Activated gamma-delta T cell treated with Interleukin-2 at 50 U/mL for 16 hours (primary cell): Measurements from ENCODE around the gene KCNK4.
A peak's percentile ranks its signal among the peaks of the same experiment; 100 is the strongest.

Source experiments
- DNase-seq: peaks from one replicate; pipeline ENCODE4 v3.0.0-alpha.2; 2020

Gene KCNK4

DNA sequence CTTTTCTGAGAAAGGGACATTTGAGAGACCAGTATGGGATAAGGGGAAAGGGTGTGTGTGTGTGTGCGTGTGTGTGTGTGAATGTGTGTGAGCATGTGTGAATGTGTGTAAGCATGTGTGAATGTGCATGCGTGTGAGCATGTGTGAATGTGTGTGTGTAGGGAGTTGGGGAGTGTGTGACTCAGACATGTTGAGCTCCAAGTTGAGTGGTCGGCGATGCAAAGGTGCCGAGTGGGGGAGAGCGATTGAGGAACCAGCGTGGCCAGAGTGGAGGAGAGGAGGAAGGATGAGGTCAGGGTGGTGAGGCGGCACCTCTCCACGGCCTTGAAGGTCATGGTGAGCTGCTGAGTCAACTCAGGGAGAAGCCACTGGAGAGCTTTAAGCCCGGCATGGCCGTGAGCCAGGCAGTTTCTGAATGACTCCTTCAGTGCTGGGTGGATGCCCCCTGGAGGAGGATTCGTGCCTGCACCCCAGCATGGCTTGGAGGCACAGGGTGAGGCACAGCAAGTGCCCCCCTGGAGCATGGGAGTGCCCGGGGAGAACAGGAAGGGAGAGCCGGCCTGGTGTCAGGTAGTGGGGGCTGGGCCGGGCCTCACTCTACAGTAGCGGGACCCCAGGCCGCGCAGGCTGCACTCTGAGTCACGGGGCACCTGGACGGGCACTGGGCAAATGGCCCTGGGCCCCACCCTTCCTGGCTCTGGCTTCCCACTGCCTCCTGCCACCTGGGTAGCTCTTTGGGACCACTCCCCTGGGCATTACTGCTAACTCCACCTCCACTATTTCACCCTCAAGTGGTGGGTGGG, 40.7 kb downstream of the KCNK4 start:
- DNase-seq = peak; percentile 72

DNA sequence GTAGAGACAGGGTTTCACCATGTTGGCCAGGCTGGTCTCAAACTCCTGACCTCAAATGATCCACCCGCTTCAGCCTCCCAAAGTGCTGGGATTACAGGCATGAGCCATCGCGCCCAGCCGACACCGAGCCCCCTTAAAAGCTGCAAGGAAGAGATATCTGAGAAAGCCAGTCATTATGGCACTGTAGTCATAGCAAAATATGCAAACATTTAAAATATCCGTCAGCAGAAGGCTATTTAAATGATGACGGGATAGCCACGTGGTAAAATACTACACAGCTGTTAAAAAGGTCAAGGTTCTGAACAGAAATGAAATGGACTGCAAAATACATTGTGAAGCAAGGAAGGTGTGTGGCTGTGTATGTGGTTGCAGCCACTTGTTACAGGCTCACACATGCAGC, 42.5 kb downstream of the KCNK4 start:
- DNase-seq = no peak

DNA sequence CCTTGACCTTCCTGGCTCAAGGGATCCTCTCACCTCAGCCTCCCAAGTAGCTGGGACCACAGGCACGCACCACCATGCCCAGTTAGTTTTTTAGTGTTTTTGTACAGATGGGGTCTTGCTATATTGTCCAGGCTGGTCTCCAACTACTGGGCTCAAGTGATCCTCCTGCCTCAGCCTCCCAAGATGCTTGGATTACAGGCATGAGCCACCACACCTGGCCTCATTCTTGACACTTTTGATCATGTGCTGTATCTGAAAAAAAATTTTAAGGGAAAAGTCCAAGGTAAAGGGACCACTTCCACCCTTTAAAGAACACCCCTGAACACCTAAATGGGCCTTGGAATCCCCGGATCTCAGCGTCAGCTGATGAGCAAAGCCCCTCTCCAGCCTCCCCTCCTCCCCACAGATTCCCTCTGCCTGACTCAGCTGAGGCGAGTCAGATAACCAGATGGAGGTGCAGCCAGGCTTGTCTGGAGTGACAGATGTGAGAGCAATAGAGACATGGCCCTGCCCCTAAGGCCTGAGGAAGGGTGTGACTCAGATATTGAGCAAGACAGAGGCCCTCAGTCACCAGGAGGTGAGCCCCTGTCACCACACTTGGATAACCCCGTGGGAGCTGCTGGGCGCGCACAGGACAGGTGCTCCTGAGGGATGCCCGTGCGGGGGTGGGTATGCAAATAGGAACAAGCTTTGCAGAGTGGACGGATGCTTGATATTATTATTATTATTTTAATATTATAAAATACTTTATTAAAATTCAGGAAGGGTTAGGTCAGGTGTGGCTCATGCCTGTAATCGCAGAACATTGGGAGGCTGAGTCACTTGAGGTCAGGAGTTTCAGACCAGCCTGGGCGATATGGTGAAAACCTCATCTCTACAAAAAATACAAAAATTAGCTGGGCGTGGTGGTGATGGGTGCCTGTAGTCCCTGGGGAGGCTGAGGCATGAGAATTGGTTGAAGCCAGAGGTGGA, 43.9 kb downstream of the KCNK4 start:
- no peak for DNase-seq

DNA sequence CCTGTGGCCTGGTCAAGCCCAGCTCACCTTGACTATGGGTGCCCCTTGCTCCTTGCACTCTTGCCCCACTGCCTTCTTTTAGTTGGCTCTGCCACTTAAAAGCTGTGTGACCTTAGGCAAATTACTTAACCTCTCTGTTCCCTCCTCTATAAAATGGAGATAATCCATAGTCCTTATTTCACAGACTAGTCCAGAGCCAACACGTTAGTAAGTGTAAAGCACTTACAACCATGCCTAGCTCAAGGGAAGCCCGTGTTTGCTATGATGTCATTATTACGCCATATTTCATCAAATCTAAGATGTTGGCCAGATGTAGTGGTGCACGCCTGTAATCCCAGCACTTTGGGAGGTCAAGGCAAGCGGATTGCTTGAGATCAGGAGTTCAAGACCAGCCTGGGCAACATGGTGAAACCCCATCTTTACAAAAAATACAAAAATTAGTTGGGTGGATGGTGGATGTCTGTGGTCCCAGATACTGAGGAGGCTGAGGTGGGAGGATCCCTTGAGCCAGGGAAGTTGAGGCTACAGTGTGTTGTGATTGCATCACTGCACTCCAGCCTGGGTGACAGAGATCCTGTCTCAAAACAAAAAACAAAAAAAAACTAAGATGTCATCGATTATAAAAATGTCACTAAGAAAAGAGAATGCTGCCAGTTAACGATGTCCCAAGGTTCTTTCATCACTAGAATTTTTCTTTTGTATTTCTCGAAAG, 46.6 kb downstream of the KCNK4 start:
- DNase-seq = no peak

DNA sequence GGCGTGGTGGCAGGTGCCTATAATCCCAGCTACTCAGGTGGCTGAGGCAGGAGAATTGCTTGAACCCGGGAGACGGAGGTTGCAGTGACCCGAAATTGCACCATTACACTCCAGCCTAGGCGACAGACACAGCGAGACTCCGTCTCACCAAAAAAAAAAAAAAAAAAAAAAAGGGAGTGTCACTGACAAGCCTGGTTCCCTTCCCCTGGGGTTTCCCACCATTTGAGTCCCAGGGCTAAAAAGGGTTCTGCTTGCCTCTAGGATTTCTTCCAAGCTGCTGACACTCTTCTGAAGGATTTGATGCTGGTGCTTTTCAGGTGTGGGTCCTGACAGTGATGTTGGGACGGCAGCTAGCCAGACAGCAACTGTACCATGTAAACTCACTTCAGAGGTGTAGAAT, 47.6 kb downstream of the KCNK4 start:
- no peak for DNase-seq

DNA sequence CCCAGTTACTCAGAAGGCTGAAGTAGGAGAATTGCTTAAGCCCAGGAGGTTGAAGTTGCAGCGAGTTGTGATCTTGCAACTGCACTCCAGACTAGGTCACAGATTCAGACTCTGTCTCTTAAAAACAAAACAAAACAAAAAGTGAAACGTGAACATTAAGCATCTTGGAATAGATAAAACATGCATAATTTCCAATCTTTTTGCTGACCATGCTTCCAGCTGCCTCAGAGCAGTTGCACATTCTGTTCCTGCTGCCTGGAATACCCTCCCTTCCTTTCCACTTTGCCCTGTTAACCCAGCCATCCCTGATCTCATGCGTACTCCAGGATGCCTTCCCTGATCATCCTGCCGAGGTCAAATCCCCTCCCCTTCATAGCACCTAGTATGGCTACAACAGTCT, 48.2 kb downstream of the KCNK4 start:
- DNase-seq = no peak

DNA sequence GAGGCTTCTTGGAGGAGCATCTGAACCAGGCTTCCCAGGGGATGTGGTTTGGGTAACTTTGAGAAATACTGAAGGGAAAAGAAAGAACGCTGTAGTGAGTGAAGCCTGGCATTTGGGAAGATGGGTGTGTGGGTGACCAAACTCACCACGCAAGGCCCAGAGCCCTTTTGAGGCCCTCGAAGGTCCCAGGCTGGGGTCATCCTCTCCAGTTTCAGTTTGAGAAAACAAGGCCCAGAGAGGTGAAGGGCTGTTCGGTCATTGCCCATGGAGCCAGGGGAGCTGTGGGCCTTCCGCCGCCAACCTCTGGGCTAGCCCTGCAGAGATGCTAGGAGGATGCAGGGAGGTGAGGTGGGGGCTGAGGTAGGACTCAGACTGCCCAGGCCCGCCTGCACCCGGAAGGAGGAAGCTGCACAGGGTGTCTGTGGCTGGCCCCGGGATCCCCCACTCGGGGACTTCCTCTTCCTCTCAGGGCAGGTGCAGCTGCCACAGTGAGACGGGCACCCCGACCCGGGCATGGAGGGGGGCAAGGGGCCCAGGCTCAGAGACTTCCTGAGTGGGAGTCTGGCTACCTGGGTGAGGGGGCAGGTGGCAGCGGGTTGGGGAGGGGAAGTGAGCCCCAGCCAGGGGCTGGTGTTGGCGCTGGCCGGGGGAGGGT, 48.8 kb downstream of the KCNK4 start, which contains the start of gene CCDC88B:
Gene CCDC88B, plus strand, starts transcription at position 451 of the 655 bp plus-strand sequence. Its CDS starts 63 bp downstream, at position 514.
- peak; percentile 90 for DNase-seq

DNA sequence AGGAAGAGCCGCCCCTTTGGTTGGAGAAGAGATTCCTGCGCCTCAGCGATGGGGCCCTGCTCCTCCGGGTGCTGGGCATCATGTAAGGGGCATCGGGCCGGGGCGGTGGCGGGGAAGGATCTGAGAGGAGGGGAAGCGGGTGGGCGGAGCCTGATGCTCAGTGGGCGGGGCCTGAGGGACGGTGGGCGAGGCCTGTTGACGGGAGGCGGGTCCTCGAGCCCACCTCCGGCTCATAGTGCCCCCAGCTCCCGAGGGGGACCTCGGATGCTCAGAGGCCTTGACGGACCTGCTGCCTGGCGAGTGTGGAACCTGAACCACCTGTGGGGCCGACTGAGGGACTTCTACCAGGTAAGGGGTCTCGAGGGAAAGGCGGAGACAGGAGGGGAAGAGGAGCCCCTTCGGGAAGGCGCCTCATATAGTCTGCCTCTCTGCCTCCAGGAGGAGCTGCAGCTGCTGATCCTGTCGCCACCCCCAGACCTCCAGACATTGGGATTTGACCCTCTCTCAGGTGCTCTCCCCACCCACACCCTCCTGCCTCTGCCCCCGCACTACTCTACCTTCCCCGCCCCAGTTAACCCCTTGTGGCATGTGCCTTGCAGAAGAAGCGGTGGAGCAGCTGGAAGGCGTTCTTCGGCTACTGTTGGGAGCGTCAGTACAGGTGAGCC, 49.7 kb downstream of the KCNK4 start:
- peak; percentile 79 for DNase-seq

DNA sequence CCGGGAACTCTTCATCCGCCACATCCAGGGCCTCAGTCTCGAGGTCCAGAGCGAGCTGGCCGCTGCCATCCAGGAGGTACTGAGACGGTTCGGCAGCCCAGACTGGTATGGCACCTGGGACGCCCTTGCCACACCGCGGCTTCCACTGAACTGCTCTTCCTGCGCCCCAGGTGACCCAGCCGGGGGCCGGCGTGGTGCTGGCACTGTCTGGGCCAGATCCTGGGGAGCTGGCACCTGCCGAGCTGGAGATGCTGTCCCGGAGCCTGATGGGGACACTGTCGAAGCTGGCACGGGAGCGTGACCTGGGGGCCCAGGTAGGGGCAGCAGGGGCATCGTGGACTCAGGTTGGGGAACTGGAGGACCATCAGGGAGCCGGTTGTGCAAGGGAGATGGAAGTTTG, 50.3 kb downstream of the KCNK4 start:
- DNase-seq = no peak

DNA sequence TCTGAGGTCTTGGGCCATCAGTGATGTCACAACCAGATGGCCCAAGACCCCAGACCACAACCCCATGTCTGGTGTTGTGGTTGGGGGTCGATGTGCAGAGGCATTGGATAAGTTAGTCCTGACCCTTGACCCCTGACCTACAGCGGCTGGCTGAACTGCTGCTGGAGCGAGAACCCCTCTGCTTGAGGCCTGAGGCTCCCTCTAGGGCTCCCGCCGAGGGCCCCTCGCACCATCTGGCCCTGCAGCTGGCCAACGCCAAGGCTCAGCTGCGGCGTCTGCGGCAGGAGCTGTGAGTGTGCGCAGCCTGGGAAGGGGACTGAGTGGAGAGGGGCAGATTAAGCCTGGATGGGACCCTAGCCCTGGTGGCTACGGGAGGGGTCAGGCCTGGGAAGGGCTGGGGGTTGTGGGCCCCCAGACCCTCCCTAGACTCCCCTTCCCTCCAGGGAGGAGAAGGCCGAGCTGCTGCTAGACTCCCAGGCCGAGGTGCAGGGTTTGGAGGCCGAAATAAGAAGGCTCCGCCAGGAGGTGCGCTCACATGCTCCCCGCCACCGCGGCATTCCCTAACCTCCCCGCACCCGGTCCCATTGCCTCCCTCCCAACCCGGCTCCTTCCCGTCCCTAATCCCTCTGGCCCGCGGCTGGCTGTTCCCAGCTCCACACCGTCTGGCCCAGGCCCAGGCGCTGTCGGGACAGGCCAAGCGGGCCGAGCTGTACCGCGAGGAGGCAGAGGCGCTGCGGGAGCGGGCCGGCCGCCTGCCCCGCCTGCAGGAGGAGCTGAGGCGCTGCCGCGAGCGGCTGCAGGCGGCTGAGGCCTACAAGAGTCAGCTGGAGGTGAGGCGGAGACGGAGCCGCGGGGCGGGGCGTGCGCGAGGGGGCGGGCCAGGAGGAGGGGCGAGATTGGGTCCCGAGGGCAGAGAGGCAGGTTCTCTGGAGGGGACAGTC, 51.0 kb downstream of the KCNK4 start:
- peak; percentile 83 for DNase-seq

DNA sequence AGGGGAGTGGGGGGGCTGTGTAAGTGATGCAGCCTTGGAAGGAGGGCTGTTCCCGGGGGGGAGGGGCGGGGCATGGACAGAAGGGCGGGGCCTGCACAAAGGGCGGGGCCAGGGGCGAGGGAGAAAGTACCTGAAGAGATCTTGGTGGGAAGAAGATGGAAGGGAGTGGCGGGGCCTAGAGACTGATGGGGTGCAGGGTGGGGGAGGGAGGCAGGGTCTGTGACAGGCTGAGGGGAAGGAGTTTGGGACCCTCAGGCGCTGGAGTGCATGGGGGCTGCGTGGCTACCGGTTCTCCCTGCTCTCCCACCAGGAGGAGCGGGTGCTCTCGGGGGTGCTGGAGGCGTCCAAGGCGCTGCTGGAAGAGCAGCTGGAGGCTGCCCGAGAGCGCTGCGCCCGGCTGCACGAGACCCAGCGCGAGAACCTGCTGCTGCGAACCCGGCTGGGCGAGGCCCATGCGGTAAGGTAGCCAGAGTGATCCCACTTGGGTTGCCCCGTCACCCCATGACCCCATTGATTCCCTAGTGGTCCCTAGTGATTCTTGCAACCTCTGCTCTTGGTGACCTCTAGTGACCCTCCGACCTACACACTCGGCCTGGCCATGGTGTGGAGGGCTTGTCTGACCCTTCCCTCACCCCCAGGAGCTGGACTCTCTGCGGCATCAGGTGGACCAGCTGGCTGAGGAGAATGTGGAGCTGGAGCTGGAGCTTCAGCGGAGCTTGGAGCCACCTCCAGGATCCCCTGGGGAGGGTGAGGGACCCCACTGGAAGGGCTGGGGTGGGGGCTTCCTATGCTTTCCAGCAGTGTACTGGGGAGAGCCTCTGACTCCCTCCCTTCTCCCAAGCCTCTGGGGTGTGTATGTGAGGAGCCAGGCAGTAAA, 52.0 kb downstream of the KCNK4 start:
- no peak for DNase-seq

DNA sequence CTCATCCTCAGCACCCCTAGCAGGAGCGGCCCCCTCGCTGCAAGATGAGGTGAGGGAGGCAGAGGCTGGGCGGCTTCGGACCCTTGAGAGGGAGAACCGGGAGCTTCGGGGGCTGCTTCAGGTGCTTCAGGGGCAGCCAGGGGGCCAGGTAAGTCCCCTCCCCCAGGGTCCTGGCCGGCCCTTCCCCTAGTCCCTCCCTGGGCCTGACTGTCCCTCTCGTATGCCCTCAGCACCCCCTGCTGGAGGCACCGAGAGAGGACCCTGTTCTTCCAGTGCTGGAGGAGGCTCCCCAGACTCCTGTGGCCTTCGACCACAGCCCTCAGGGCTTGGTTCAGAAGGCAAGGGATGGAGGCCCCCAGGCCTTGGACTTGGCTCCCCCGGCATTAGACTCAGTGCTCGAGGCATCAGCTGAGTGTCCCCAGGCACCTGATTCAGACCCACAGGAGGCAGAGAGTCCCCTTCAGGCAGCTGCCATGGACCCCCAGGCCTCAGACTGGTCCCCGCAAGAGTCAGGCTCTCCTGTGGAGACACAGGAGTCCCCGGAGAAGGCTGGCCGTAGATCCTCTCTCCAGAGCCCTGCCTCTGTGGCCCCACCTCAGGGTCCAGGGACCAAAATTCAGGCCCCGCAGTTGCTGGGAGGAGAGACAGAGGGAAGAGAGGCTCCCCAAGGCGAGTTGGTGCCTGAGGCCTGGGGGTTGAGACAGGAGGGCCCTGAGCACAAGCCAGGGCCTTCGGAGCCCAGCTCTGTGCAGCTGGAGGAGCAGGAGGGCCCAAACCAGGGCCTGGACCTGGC, 52.9 kb downstream of the KCNK4 start:
- no peak for DNase-seq

DNA sequence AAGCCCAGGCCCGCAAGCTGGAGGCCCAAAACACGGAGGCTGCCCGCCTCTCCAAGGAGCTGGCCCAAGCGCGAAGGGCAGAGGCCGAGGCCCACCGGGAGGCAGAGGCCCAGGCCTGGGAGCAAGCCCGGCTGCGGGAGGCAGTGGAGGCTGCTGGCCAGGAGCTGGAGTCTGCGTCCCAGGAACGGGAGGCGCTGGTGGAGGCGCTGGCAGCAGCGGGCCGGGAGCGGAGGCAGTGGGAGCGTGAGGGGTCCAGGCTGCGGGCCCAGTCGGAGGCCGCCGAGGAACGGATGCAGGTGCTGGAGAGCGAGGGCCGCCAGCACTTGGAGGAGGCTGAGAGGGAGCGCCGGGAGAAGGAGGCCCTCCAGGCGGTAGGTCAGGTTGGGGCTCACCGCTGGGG, 53.7 kb downstream of the KCNK4 start:
- no peak for DNase-seq

DNA sequence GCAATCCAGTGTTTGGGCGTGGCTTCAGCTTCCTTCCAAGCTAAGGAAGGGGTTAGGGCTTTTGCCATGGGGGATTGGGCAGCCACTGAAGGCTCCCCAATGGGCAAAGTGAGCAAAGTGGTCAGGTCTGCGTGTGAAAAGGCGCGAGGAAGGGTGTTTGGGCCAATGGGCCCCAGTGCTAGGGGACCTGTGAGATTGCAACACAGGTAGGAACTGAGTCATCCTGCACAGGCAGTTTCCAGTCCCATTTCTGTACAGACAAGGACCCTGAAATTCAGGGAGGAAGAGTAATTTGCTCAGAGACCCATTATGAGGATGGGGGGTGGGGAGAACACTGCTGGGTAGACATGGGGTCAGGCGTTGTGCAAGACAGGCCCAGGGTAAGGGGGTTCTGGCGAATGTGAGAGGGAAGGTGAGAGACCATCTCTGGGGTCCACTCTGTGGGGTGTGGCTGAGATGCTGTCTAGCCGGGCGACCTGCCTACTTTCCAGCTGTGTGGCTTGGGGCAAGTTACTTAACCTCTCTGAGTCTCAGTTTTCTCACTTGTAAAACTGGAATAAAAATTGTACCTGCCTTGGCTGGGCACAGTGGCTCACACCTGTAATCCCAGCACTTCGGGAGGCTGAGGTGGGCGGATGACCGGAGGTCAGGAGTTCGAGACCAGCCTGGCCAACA, 56.2 kb downstream of the KCNK4 start:
- no peak for DNase-seq

DNA sequence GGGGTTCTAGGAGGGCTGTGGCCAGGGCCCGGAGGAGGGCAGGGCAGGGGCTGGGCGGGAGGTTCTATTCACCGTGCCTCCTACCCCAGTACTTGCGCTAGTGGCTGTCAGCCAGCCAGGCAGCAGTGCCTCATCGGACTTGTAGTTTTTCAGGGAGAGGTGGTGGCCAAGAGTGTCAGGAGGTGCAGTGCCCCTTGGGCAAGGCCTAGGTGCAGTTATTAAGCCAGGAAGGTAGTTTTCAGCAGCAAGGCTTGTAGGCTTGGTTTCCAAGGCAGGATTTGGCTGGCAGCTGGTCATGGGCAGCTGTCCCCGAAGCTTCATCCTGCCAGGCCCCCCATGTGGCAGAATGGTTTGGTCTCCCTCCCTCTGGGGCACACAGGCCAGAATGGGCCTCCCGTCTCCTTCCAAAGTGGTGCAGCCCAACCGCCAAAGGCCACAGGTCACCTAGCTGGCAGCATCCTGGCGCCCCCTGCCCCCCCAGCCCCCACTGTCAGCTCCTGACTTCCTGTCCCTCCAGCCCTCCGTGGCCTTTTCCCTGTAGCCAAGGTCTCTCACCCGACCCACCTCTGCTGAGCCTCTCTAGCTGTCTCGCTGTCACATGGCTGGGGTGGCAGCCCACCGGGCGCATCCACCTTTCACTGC, 57.4 kb downstream of the KCNK4 start:
- no peak for DNase-seq

DNA sequence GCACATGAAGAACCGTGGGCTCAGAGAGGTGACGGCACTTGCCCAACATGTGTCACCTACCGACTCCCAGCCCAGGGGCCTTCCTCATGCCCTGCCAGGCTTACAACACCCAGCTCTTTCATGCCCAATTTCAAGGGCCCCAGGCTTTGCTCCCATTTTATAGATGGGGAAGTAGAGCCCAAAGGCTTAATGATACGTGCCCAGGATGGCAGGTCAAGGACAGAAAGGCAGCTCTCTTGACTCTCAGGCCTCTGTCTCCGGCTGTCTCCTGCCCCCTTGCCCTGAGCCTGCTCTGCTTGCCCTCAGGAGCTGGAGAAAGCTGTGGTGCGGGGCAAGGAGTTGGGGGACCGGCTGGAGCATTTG, 57.9 kb downstream of the KCNK4 start:
- no peak for DNase-seq

DNA sequence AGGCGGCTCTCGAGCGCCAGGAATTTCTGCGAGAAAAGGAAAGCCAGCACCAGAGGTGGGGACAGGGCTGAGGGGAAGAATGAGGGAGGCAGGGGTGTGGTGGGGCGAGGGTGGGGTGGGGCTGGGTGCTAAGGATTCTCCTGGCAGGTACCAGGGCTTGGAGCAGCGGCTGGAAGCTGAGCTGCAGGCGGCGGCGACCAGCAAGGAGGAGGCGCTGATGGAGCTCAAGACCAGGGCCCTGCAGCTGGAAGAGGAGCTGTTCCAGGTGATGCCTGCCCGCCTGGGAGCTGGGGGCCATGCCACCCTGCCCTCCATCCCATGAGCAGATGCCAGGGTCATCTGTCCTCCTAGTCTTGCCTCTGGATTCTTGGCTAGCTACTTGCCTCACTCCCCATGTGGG, 58.3 kb downstream of the KCNK4 start:
- no peak for DNase-seq
